Activated CD4-positive, alpha-beta T cell treated with anti-CD3 and anti-CD28 coated beads, Interleukin-2, Interleukin-6, amounts not matched to agents 100 ng/mL and 50 ng/mL, durations not matched to agents 16 hours and 8 hours (primary cell): ENCODE measurements around the gene ACP4.

Source experiments
- DNase-seq: peaks from one replicate; pipeline ENCODE4 v3.0.0-alpha.2; 2020

Gene ACP4

DNA sequence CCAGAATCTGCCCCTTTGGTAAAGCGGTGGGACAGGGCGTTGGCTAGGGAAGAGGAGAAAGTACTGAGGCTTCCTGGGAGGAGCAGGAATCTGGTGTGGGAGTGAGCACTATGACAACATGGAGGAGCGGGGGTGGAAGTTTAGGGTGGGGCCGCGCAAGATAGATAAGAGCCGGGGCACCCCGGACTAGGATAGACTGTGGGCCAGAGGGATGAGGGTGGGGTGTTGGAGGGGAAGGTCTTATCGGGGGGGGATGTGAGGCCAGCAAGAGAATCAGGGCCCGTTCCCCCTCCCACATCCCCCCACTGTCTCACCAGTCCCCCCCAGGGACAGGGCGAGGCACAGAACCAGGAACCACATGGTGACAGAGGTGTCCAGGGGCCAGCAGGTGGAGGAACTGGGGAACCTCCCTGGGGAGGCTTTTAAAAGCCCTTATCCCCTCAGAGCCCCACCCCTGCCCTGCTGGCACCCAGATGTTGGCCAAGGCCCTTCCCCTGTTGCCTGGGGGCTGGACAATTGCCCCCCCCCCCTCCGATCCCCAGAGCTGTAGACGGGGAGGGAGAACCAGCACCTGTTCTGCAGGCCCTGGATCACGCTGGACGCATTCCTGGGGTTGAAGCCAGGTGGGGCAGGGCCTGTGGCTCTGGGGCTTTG is 33.3 kb downstream of the ACP4 start, which contains the start of gene KLK1:
KLK1 (minus strand) TSS at position 399 of the 654 bp plus-strand sequence; CDS start at position 360, 39 bp downstream.
- no peak for DNase-seq

GRCh38 chr19:50826492-50827240 is 36.5 kb downstream of the ACP4 start:
- DNase-seq, result no peak

GRCh38 chr19:50827476-50827875 is 37.3 kb downstream of the ACP4 start:
- DNase-seq, result no peak

GRCh38 chr19:50829801-50830200 is 39.6 kb downstream of the ACP4 start:
- DNase-seq, result no peak

- no peak for DNase-seq
These were observed 40.2 kb downstream of the ACP4 start for GRCh38 chr19:50830266-50831025.

DNA sequence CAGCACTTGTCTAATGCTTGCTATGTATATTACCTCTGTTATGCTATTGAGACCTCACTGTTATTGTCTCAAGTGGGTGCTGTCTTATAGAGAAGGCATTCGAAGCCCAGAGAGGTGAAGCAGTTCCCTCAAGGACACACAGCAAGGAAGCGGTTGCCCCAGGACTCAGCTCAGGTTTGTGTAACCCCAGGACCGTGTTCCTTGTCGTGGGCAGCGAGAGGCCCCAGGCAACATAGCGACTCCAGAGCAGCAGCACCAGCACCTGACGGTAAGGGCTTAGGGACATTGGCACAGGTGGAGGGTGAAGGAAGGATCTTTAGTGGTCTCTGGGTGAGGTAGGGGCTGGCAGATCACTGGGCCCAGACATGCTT is 40.8 kb downstream of the ACP4 start:
- no peak for DNase-seq

GRCh38 chr19:50832666-50833065 is 42.5 kb downstream of the ACP4 start:
- no peak for DNase-seq

DNA sequence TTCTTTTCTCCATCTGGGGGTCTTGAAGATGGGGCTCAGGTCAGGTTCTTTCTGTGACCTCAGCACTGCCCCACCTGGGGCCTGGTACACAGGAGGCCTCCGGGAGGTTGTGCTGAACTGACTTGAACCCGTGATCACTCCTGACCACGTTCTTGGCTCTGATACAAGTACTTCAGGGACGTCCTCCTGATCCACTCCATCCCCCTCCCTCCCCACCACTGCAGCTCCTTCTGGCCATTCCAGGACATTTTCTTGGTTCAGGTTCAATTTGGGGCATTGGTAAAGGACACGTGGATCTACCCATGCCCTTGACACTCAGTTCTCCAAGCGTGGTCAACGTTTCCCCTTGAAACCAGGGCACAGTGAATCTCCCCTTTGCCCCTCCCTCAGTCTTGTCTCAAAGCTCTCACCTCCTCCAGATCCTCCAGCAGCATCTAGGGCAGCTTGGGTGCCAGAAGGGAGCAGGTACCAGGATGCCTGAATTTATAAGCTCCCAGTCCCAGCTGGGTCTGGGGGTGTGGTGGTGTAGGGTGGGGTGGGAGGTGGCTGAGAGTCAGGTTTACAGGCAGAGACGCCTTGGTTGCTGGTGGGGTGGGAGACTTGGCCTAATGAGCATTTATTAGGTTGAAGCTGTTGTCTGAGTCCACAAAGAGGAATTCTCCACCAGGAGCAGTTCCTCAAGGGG is 43.0 kb downstream of the ACP4 start, which contains the start of gene KLK15:
KLK15 (minus strand) TSS at position 458 of the 685 bp plus-strand sequence. CDS start 2,082 bp downstream, outside the sequence.
- DNase-seq, result no peak

GRCh38 chr19:50833802-50834167 is 43.6 kb downstream of the ACP4 start:
- no peak for DNase-seq

GRCh38 chr19:50835103-50835784 is 45.0 kb downstream of the ACP4 start:
- no peak for DNase-seq

GRCh38 chr19:50835785-50836542 is 45.7 kb downstream of the ACP4 start:
- peak; percentile 85 for DNase-seq

GRCh38 chr19:50836543-50837195 is 46.5 kb downstream of the ACP4 start:
- no peak for DNase-seq

DNA sequence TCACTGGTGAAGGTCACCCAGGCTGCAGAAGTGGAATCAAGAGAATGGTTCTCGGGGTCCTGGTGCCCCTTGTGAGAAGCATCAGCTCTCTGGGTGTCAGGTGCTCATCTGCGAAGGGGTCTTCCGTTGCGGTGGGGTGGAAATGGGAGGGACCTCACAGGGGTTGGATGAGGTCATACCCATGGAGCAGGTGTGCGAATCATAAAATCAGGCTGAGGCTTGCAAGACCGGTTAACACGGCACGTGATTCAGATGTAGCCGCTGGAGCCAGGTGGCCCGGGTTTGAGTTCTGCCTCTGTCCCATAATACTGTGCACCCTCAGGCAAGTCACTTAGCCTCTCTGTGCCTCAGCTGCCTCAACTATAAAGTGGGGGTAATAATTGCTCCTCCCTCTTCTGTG is 47.1 kb downstream of the ACP4 start:
- no peak for DNase-seq

DNA sequence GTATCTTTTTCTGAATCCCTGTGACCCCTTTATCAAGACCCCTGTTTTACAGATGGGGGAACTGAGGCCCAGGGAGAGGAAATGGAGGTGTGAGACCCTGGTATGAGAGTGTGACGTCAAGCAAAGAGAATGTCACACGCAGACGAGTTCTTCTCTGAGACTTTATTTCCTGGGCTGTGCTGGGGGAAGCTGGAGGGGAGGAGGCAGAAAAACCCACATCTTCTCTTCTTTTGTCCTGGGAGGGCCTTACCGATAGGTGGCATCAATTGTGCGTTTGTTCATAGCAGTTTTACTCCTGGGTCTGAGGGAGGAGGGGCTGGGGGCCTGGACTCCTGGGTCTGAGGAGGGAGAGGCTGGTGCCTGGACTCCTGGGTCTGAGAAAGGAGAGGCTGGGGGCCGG is 48.0 kb downstream of the ACP4 start:
- peak; percentile 13 for DNase-seq

DNA sequence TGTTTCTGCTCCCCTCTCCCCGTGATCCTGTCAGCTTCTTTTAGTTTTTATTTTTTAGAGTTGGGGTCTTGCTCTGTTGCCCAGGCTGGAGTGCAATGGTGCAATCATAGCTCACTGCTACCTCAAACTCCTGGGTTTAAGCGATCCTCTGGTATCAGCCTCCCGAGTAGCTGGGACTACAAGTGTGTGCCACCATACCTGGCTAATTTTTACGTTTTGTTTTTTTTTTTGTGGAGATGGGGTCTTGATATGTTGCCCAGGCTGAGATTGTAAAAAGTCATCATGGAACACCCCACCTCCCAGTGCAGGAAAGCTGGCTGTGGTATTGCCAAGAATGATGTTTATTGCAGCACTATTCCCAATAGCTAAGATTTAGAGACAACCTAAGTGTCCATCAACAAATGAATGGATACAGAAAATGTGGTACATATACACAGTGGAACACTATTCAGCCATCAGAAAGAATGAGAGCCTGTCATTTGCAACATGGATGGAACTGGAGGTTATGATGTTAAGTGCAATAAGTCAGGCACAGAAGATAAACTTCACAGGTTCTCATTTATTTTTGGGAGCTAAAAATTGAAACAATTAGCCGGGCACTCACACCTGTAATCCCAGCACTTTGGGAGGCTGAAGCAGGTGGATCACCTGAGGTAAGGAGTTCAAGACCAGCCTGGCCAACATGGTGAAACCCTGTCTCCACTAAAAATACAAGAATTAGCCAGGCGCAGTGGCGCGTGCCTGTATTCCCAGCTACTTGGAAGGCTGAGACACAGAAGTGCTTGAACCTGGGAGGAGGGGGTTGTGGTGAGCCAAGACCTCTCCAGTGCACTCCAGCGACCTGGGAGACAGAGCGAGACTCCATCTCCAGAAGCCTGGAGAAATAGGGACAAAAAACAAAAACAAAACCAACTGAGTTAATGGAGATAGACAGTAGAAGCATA is 49.8 kb downstream of the ACP4 start:
- no peak for DNase-seq

- DNase-seq, result no peak
These were observed 51.9 kb downstream of the ACP4 start for GRCh38 chr19:50842130-50842529.

- DNase-seq, result no peak
These were observed 53.0 kb downstream of the ACP4 start for GRCh38 chr19:50843205-50843604.

DNA sequence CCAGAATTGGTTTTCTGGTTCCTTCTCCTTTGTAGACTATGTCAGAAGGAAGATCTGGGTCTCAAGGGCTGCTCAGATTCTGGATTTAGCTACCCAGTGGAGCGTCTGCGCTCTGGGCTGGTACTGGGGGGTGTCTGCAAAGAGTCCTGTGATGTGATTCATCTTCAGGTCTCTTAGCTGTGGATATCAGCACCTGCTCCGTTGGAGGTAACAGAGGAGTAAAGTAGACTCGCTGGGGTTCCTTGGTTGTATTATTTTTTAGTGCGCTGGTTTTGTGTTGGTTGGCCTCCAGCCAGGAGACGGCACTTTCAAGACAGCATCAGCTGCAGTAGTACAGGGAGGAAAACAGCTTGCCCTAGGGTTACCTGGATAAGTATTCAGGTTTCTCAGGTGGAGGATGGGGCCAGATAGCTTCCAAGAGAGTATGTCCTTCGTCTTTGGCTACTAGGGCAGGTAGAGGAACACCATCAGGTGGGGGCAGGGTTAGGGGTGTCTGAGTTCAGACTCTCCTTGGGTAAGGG is 53.5 kb downstream of the ACP4 start:
- no peak for DNase-seq

DNA sequence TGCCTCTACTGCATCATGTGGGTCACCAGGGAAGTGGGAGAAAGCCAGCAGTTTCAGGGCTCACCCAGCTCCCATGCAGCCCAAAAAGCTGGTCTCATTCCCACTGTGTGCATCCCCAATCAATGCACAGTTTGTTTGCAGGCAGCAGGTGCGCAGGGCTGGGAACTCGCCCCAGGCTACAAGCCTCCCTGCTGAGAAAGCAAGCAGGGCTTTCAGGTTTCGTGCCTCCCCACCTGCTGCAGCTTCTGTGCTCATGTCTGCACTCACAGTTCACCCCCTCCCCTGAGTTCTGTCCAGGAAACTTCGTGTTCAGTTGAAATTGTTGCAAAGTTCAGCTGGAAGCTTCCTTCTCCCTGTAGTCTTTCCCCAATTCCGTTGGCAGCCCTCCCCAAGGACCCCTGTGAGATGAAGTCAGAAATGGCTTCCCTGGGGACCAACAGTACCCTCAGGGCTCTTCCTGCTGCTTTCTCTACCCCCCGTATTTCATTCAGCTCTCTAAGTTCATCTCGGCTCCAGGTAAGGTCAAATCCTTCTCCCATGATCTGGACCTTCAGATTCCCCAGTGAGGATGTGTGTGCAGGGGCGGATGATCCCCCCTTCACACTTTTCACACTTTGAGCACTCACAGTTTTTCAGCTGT is 54.2 kb downstream of the ACP4 start:
- no peak for DNase-seq
